ENCODE data around the gene FAM229B. TPM values are rescaled to one million over a fixed set of nuclear protein-coding genes. Genes with fewer than 3 reads are reported as not detected.
A peak's percentile ranks its signal among the peaks of the same experiment; 100 is the strongest.

FAM229B gene
- total RNA-seq, 4 donors from 2014 or later = 9.5 to 26.1 (median 13.8) TPM

DNA sequence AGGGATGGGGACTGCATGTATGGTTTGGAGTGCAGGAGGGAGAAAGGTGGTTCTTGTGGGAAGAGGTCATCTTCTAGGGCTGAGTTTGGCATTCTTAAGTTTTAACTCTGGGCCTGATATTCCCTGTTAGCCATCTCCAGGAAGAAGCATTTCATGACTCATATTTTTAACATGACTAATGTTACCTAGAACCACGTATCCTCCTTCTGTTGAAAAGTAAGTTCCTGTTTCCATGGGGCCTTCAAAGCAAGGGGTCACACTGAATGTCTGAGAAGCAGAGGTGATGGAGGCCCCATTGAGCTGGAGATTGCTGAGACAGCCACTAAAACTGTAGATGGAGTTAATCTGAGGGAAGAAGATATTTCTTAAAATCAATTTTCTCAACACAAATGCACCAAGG, 30.2 kb downstream of the FAM229B start:
- peaks cover 24 to 100% of the 10 kb centered on the region in 2 donors for H3K36me3 ChIP-seq
- no peak overlapping the region for H3K4me3 ChIP-seq
- no peaks in the 10 kb centered on the region for H3K9me3 ChIP-seq
- peaks cover 0 to 25% (median 0%) of the 10 kb centered on the region in 3 donors for H3K4me1 ChIP-seq
- H3K27ac ChIP-seq = peak overlapping the region in 2 of 4 donors; percentile 28 to 52
- no peaks in the 10 kb centered on the region for H3K27me3 ChIP-seq
- ATAC-seq = peak; percentile 27
- WGBS, 2 donors (ENCODE audit: low coverage in 1 of 2) = 15 to 29% methylated on average over 1 of the region's 1 CpG
- TF ChIP-seq CTCF (IDR thresholded peaks at IDR 0.05) (no peak), POLR2A (IDR thresholded peaks at IDR 0.05) (no peak), EP300 (IDR thresholded peaks at IDR 0.05) (no peak), POLR2AphosphoS5 (IDR thresholded peaks at IDR 0.05) (no peak)

DNA sequence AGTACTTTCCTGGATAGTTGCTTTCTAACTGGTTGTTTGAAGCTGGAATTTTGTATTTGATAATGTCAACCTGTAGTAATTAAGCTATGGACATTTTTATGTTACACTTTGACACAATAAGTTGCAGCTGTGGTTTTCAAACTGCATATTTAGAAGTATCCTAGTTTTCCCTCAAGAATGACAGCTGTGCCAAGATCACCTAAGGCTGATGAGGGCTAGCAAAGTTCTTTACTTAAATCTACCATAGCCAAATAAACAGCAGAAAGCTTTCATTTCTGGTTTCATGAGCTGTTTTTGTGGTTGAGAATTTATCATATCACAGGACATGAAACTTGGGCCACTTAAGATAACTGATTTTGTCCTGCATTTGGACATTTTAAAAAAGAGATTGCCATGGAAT, 30.6 kb downstream of the FAM229B start:
- H3K27me3 ChIP-seq = no peaks in the 10 kb centered on the region
- H3K27ac ChIP-seq = peak overlapping the region in 2 of 4 donors; percentile 28 to 52
- peaks cover 0 to 21% (median 0%) of the 10 kb centered on the region in 3 donors for H3K4me1 ChIP-seq
- H3K9me3 ChIP-seq = no peaks in the 10 kb centered on the region
- H3K4me3 ChIP-seq = no peak overlapping the region
- TF ChIP-seq CTCF (IDR thresholded peaks at IDR 0.05) (no peak), POLR2AphosphoS5 (IDR thresholded peaks at IDR 0.05) (no peak), POLR2A (IDR thresholded peaks at IDR 0.05) (no peak), EP300 (IDR thresholded peaks at IDR 0.05) (no peak)
- peaks cover 24 to 100% of the 10 kb centered on the region in 2 donors for H3K36me3 ChIP-seq
- ATAC-seq = no peak

GRCh38 chr6:112122756-112123155, 35.4 kb downstream of the FAM229B start:
- Histone ChIP-seq H3K4me3 (no peak overlapping the region), H3K27me3 (no peaks in the 10 kb centered on the region), H3K9me3 (no peaks in the 10 kb centered on the region), H3K27ac (peak overlapping the region in 1 of 4 donors; percentile 16), H3K36me3 (peaks cover 21 to 100% of the 10 kb centered on the region in 2 donors), H3K4me1 (no peaks in the 10 kb centered on the region)
- no peak for TF ChIP-seq CTCF (IDR thresholded peaks at IDR 0.05)
- TF ChIP-seq EP300 (IDR thresholded peaks at IDR 0.05) = no peak
- no peak for TF ChIP-seq POLR2AphosphoS5 (IDR thresholded peaks at IDR 0.05)
- TF ChIP-seq POLR2A (IDR thresholded peaks at IDR 0.05) = no peak
- WGBS, 2 donors (ENCODE audit: low coverage in 1 of 2) = 59 to 85% methylated on average over 2 of the region's 2 CpGs
- no peak for ATAC-seq

DNA sequence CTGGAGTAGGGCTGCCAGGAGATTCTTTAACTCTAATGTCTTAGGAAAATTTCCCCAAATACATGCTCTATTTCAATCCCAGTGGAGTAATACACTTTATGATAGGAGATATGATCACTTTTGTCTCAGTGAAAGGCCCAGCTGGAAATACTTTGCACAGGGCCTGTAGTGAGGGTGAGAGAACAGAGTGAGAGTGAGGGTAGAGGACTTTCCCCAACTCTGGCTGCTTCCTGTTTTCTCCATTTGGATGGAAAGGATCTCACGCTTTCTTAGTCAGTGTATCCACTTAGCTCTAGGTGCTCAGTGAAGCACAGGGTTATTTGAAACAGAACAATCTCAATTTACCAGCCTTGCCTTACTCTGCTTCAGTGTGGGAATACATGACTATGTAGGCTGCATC, 36.6 kb downstream of the FAM229B start:
- peaks cover 26 to 100% of the 10 kb centered on the region in 2 donors for H3K36me3 ChIP-seq
- ATAC-seq = no peak
- TF ChIP-seq CTCF (IDR thresholded peaks at IDR 0.05) (no peak), EP300 (IDR thresholded peaks at IDR 0.05) (no peak), POLR2A (IDR thresholded peaks at IDR 0.05) (no peak), POLR2AphosphoS5 (IDR thresholded peaks at IDR 0.05) (no peak)
- H3K27me3 ChIP-seq = no peaks in the 10 kb centered on the region
- 100% methylated on average over 1 of the region's 1 CpG; no CpG with 5 or more reads in 1 of the 2 donors for WGBS, 2 donors (ENCODE audit: low coverage in 1 of 2)
- no peaks in the 10 kb centered on the region for H3K9me3 ChIP-seq
- H3K4me3 ChIP-seq = no peak overlapping the region
- no peaks in the 10 kb centered on the region for H3K4me1 ChIP-seq
- peak overlapping the region in 1 of 4 donors; percentile 43 for H3K27ac ChIP-seq

- peaks cover 15 to 100% of the 10 kb centered on the region in 2 donors for H3K36me3 ChIP-seq
- no peak for ATAC-seq
Observed at GRCh38 chr6:112128208-112128607, 40.8 kb downstream of the FAM229B start.

More at GRCh38 chr6:112128208-112128607, 40.8 kb downstream of the FAM229B start:
- H3K27ac ChIP-seq = no peak overlapping the region
- H3K4me1 ChIP-seq = peaks cover 0 to 6% (median 0%) of the 10 kb centered on the region in 3 donors
- no peak overlapping the region for H3K4me3 ChIP-seq
- no peak for TF ChIP-seq EP300 (IDR thresholded peaks at IDR 0.05)
- TF ChIP-seq POLR2AphosphoS5 (IDR thresholded peaks at IDR 0.05) = no peak
- TF ChIP-seq POLR2A (IDR thresholded peaks at IDR 0.05) = no peak
- TF ChIP-seq CTCF (IDR thresholded peaks at IDR 0.05) = no peak
- H3K27me3 ChIP-seq = no peaks in the 10 kb centered on the region
- 82 to 83% methylated on average over 5 of the region's 5 CpGs for WGBS, 2 donors (ENCODE audit: low coverage in 1 of 2)
- no peaks in the 10 kb centered on the region for H3K9me3 ChIP-seq

Data from gastroesophageal sphincter (tissue), 4 donors.